Neural cell (in vitro differentiated cells): ENCODE data around the gene CGB3.

Experiments used
- EP300 ChIP-seq: fragments of 450-650 bp; conservative IDR thresholded peaks from 2 replicates; pipeline ENCODE4 v1.6.1; 2014; ENCODE audit warnings: antibody characterized with exemption, mild to moderate bottlenecking, moderate library complexity; ENCODE audit not compliant: poor library complexity, severe bottlenecking
- EZH2 ChIP-seq: fragments of 200-600, 300-800 bp; shearing (Covaris generic), sonication (generic); IDR thresholded peaks from 2 replicates; pipeline ENCODE4 v1.6.1; 2014; ENCODE audit warnings: antibody characterized with exemption, low read length, borderline replicate concordance, mild to moderate bottlenecking; ENCODE audit not compliant: insufficient read depth, poor library complexity, severe bottlenecking
- MXI1 ChIP-seq: fragments of 450-650 bp; conservative IDR thresholded peaks from 2 replicates; pipeline ENCODE4 v1.6.1; 2014; ENCODE audit warnings: antibody characterized with exemption, mild to moderate bottlenecking; ENCODE audit not compliant: poor library complexity, severe bottlenecking
- RAD21 ChIP-seq: fragments of 450-650 bp; conservative IDR thresholded peaks from 2 replicates; pipeline ENCODE4 v1.6.1; 2014; ENCODE audit warnings: antibody characterized with exemption, mild to moderate bottlenecking, moderate library complexity
- SMC3 ChIP-seq: fragments of 450-650 bp; conservative IDR thresholded peaks from 2 replicates; pipeline ENCODE4 v1.6.1; 2014; ENCODE audit warnings: antibody characterized with exemption, mild to moderate bottlenecking, moderate library complexity; ENCODE audit not compliant: poor library complexity
- TAF1 ChIP-seq: IDR thresholded peaks from 2 replicates; pipeline ENCODE4 v1.6.1; 2012; ENCODE audit warnings: low read depth
- TF ChIP-seq, protein P1 (sequence below): fragments of 450-650 bp; IDR thresholded peaks from 2 replicates; pipeline ENCODE4 v1.5.1; 2014; ENCODE audit warnings: antibody characterized with exemption, mild to moderate bottlenecking, moderate library complexity; ENCODE audit not compliant: poor library complexity, severe bottlenecking
- TF ChIP-seq, protein P2 (sequence below): IDR thresholded peaks from 2 replicates; pipeline ENCODE4 v1.6.1; 2012; ENCODE audit warnings: borderline replicate concordance

DNA sequence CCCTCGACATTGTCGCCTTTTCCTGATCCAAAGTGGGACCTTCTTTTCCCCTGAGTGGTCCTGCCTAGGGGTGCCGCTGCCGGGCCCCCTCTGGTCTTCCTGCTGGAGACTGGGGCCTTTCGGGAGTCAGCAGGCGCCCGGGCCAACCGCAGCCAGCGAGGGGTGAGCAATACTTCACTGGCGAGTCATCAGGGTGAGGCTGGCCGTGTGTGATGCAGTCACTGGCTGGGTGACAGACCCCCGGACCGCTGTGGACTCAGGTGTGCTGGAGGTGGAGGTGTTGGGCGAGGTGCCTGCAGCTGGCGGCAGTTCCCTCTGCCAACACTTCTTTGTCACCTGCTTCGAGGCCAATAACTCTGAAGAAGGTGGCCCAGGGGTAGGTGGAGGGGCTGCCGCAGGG lies 18.0 kb upstream of the CGB3 start:
- TF ChIP-seq EZH2 (no peak), RAD21 (no peak), EP300 (no peak), MXI1 (no peak), TAF1 (no peak), SMC3 (no peak)
- TF ChIP-seq, protein P1, sequence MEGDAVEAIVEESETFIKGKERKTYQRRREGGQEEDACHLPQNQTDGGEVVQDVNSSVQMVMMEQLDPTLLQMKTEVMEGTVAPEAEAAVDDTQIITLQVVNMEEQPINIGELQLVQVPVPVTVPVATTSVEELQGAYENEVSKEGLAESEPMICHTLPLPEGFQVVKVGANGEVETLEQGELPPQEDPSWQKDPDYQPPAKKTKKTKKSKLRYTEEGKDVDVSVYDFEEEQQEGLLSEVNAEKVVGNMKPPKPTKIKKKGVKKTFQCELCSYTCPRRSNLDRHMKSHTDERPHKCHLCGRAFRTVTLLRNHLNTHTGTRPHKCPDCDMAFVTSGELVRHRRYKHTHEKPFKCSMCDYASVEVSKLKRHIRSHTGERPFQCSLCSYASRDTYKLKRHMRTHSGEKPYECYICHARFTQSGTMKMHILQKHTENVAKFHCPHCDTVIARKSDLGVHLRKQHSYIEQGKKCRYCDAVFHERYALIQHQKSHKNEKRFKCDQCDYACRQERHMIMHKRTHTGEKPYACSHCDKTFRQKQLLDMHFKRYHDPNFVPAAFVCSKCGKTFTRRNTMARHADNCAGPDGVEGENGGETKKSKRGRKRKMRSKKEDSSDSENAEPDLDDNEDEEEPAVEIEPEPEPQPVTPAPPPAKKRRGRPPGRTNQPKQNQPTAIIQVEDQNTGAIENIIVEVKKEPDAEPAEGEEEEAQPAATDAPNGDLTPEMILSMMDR: no peak
- TF ChIP-seq, protein P2, sequence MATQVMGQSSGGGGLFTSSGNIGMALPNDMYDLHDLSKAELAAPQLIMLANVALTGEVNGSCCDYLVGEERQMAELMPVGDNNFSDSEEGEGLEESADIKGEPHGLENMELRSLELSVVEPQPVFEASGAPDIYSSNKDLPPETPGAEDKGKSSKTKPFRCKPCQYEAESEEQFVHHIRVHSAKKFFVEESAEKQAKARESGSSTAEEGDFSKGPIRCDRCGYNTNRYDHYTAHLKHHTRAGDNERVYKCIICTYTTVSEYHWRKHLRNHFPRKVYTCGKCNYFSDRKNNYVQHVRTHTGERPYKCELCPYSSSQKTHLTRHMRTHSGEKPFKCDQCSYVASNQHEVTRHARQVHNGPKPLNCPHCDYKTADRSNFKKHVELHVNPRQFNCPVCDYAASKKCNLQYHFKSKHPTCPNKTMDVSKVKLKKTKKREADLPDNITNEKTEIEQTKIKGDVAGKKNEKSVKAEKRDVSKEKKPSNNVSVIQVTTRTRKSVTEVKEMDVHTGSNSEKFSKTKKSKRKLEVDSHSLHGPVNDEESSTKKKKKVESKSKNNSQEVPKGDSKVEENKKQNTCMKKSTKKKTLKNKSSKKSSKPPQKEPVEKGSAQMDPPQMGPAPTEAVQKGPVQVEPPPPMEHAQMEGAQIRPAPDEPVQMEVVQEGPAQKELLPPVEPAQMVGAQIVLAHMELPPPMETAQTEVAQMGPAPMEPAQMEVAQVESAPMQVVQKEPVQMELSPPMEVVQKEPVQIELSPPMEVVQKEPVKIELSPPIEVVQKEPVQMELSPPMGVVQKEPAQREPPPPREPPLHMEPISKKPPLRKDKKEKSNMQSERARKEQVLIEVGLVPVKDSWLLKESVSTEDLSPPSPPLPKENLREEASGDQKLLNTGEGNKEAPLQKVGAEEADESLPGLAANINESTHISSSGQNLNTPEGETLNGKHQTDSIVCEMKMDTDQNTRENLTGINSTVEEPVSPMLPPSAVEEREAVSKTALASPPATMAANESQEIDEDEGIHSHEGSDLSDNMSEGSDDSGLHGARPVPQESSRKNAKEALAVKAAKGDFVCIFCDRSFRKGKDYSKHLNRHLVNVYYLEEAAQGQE: no peak
